Heart left ventricle (tissue), 13 donors: ENCODE results near the gene PPM1L.

Source experiments
- POLR2A ChIP-seq, 2 donors: fragments of 450-650 bp; IDR thresholded peaks; one replicate each; pipeline ENCODE4 v1.6.1; 2017; ENCODE audit warnings: antibody characterized with exemption in 2 of 2, mild to moderate bottlenecking in 2 of 2, moderate library complexity in 2 of 2
- TF ChIP-seq, protein P1 (sequence below), 12 donors: fragments of 200-600 bp; sonication (generic) in 4 of 12; IDR thresholded peaks; one replicate each; pipeline versions ENCODE4 v1.5.0 to v1.8.0; 2018 to 2022; ENCODE audit warnings: antibody characterized with exemption in 12 of 12, mild to moderate bottlenecking in 5 of 12
- donor health status: ischemic (EF 13 %, LVEDD 7.1; RV severe dilation, severe dysfunction).
- donor health status: DM: no; HTN: yes; CAD: no.
- donor health status: DM: no; HTN: no; CAD: no.
- donor health status: ischemic (EF 25% LVEDD 6.9; RV normal size, moderate dysfunction).
- donor health status: ischemic (EF 25% LVEDD 5.7; RV mildly dilated, moderate dysfunction).
- donor health status: ischemic (EF 35%, LVEDD 5.7; RV mildly dilated, moderate dysfunction).
- donor health status: nonischemic (EF 11% LVEDD 7.7; RV severe dilation, severe dysfunction).
- donor health status: DM: yes; HTN: yes; CAD: no.
- donor health status: PGD.
- donor health status: ischemic (EF 29% LVEDD 5.4; RV normal size, mild dysfunction).
- donor health status: nonischemic (EF 23%, LVEDD 6.1; RV moderate dilation, normal function).

DNA sequence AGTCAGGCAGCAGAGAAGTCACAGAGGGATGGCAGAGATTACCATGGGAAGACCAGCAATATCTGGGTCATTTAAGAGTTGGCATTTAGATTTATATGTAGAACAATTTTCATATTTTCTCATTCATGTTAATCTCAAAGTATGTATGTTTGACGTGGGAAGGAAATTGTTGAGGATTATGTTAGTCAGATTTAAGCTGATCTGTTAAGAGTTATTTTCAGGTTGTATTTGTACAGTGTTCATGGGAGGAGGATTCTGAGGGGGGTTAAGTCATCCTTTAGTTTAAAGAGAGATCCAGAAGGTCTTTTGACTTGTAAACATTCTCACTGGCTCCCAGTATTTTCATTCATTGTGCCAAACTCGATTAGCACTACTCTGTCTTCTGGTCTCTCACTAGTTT is 34.7 kb downstream of the PPM1L start:
- TF ChIP-seq POLR2A (IDR thresholded peaks at IDR 0.05): no peak
- TF ChIP-seq, protein P1, sequence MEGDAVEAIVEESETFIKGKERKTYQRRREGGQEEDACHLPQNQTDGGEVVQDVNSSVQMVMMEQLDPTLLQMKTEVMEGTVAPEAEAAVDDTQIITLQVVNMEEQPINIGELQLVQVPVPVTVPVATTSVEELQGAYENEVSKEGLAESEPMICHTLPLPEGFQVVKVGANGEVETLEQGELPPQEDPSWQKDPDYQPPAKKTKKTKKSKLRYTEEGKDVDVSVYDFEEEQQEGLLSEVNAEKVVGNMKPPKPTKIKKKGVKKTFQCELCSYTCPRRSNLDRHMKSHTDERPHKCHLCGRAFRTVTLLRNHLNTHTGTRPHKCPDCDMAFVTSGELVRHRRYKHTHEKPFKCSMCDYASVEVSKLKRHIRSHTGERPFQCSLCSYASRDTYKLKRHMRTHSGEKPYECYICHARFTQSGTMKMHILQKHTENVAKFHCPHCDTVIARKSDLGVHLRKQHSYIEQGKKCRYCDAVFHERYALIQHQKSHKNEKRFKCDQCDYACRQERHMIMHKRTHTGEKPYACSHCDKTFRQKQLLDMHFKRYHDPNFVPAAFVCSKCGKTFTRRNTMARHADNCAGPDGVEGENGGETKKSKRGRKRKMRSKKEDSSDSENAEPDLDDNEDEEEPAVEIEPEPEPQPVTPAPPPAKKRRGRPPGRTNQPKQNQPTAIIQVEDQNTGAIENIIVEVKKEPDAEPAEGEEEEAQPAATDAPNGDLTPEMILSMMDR (IDR thresholded peaks at IDR 0.05): no peak
